ENCODE measurements around the gene OTOS. TPM values are rescaled to one million over a fixed set of nuclear protein-coding genes. Genes with fewer than 3 reads are reported as not detected.

OTOS gene
- total RNA-seq, 1 donor = not detected

DNA sequence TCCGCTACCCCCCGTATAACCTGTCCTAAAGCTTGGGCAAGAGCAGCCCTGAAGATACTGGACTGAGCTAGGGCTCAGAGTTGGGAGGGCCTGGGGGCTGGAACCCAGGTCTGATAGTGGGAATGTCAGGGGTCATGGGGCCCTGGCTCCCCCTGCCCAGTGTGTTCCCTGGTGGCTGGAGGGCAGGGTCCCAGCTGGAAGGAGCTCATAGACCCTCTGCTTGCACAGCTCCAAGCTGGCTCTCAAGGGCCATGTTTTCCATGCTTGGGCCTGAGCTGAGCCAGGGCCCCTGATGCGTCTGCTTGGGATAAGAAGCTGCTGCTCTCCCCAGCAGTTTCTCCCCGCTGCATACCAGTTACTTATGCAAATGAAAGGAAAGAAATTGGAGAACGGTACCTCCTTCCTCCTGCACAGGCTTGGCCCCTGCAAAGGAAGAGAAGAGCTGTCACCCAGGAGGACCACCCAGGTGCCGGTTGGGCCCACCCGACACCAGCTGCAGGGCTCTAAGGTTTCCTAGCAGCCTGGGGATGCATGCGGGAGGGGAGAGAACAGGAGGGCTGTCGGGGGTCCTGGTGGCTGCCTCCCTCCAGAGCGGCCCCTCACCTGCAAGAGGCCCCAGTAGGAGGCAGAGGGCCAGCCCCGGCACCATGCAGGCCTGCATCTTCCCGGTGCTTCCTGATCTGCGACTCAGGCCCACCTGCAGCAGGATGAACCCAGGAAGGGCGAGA is 628 bp downstream of the OTOS start:
- Histone ChIP-seq H3K4me2 (ENCODE audit: insufficient read depth, low read length) (no peak overlapping the region), H4K20me1 (ENCODE audit: insufficient read depth, low read length) (peaks cover 7% of the 10 kb centered on the region), H3K79me2 (ENCODE audit: insufficient read depth, low read length) (peaks cover 13% of the 10 kb centered on the region), H3K36me3 (ENCODE audit: insufficient read depth, low read length) (no peaks in the 10 kb centered on the region), H2AFZ (ENCODE audit: low read length) (no peak overlapping the region), H3K27ac (ENCODE audit: low read depth, low read length) (no peak overlapping the region), H3K4me1 (ENCODE audit: insufficient read depth, low read length) (peaks cover 8% of the 10 kb centered on the region), H3K4me3 (ENCODE audit: insufficient read depth, low read length) (no peak overlapping the region), H3K9me3 (ENCODE audit: low read depth, low read length) (no peaks in the 10 kb centered on the region), H3K27me3 (ENCODE audit: insufficient read depth, low read length) (peaks cover 18% of the 10 kb centered on the region)
- peak; percentile 66 for DNase-seq (ENCODE audit: insufficient read length, low spot score, missing footprints)
- TF ChIP-seq, protein P1, sequence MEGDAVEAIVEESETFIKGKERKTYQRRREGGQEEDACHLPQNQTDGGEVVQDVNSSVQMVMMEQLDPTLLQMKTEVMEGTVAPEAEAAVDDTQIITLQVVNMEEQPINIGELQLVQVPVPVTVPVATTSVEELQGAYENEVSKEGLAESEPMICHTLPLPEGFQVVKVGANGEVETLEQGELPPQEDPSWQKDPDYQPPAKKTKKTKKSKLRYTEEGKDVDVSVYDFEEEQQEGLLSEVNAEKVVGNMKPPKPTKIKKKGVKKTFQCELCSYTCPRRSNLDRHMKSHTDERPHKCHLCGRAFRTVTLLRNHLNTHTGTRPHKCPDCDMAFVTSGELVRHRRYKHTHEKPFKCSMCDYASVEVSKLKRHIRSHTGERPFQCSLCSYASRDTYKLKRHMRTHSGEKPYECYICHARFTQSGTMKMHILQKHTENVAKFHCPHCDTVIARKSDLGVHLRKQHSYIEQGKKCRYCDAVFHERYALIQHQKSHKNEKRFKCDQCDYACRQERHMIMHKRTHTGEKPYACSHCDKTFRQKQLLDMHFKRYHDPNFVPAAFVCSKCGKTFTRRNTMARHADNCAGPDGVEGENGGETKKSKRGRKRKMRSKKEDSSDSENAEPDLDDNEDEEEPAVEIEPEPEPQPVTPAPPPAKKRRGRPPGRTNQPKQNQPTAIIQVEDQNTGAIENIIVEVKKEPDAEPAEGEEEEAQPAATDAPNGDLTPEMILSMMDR (IDR thresholded peaks at IDR 0.05; ENCODE audit: extremely low read depth, low read depth, low read length) = no peak

DNA sequence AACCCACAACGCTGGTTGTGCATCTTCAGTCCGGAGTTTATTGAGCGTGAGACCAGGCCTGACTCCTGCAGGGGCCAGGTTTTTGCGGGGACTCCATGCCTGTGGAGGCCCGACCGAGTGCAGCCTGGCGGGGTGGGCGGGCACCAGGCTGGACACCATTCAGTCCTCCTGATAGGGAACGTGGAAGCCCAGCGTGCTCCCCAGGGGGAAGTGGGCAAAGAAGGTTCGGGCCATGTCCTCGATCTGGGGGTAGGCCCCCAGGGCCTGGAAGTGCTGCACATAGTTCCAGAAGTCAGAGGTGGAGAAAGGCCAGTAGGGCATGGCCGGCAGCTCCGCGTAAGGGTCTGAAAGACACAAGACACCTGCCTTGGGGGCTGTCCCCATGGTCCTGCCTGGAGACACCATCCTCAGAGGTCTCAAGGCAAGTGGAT is 1.4 kb downstream of the OTOS start:
- peaks cover 15% of the 10 kb centered on the region for H4K20me1 ChIP-seq (ENCODE audit: insufficient read depth, low read length)

DNA sequence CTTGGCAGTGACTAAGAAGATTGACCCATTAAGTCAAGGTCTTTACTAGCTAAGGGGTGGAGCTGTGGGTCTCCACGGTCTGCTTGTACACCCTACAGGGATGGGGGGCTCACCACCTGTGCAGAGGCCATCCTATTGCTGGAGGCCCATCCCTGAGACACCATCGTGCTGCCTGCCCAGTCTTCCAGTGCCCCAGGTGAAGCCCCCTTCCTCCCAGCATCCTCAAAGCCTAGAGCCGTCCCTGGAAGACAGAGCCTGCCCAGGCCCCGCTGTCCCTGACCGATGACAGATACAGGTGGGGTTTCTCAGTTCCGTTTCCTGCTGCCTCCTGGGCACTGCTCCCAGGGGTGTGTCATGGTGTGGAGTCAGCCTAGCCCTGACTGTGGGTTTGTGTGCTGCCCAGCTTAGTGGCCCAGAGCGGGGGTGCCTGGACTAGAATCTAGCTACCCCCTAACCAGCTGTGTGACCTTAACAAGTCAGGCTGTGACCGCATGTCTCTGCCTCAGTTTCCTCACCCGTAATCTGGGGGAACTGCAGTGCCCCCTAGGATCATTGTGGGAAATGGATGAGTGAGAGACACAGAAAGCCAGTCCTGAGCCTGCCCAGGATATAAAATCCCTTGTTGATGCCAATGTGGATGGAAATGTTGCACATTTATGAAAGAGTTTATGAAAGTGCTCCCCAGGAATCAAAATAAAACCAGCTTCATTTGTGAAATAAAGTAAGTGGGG is 2.0 kb downstream of the OTOS start:
- Histone ChIP-seq H3K9me3 (ENCODE audit: low read depth, low read length) (no peaks in the 10 kb centered on the region), H3K4me1 (ENCODE audit: insufficient read depth, low read length) (peaks cover 12% of the 10 kb centered on the region), H4K20me1 (ENCODE audit: insufficient read depth, low read length) (peaks cover 17% of the 10 kb centered on the region), H2AFZ (ENCODE audit: low read length) (no peak overlapping the region), H3K36me3 (ENCODE audit: insufficient read depth, low read length) (peaks cover 3% of the 10 kb centered on the region), H3K27me3 (ENCODE audit: insufficient read depth, low read length) (peaks cover 18% of the 10 kb centered on the region), H3K79me2 (ENCODE audit: insufficient read depth, low read length) (peaks cover 27% of the 10 kb centered on the region), H3K27ac (ENCODE audit: low read depth, low read length) (no peak overlapping the region), H3K4me2 (ENCODE audit: insufficient read depth, low read length) (no peak overlapping the region), H3K4me3 (ENCODE audit: insufficient read depth, low read length) (no peak overlapping the region)
- TF ChIP-seq, protein P1 (IDR thresholded peaks at IDR 0.05; ENCODE audit: extremely low read depth, low read depth, low read length) = no peak
- peak; percentile 84 for DNase-seq (ENCODE audit: insufficient read length, low spot score, missing footprints)

More for the DNA sequence above, 1.4 kb downstream of the OTOS start:
- H3K4me1 ChIP-seq (ENCODE audit: insufficient read depth, low read length) = peaks cover 12% of the 10 kb centered on the region
- no peak overlapping the region for H3K4me2 ChIP-seq (ENCODE audit: insufficient read depth, low read length)
- no peak overlapping the region for H3K27ac ChIP-seq (ENCODE audit: low read depth, low read length)
- no peak overlapping the region for H3K4me3 ChIP-seq (ENCODE audit: insufficient read depth, low read length)
- peaks cover 18% of the 10 kb centered on the region for H3K27me3 ChIP-seq (ENCODE audit: insufficient read depth, low read length)
- H3K36me3 ChIP-seq (ENCODE audit: insufficient read depth, low read length) = no peaks in the 10 kb centered on the region
- H3K79me2 ChIP-seq (ENCODE audit: insufficient read depth, low read length) = peaks cover 21% of the 10 kb centered on the region
- H3K9me3 ChIP-seq (ENCODE audit: low read depth, low read length) = no peaks in the 10 kb centered on the region
- no peak overlapping the region for H2AFZ ChIP-seq (ENCODE audit: low read length)
- TF ChIP-seq, protein P1 (IDR thresholded peaks at IDR 0.05; ENCODE audit: extremely low read depth, low read depth, low read length) = no peak
- peak; percentile 71 for DNase-seq (ENCODE audit: insufficient read length, low spot score, missing footprints)
